ENCODE results near the gene TMEM184B. TPM values are rescaled to one million over a fixed set of nuclear protein-coding genes. Genes with fewer than 3 reads are reported as not detected.
A peak's percentile ranks its signal among the peaks of the same experiment; 100 is the strongest.

The TMEM184B gene
- total and polyA plus RNA-seq, 8 donors, result 11.6 to 30.5 (median 18.6) TPM

DNA sequence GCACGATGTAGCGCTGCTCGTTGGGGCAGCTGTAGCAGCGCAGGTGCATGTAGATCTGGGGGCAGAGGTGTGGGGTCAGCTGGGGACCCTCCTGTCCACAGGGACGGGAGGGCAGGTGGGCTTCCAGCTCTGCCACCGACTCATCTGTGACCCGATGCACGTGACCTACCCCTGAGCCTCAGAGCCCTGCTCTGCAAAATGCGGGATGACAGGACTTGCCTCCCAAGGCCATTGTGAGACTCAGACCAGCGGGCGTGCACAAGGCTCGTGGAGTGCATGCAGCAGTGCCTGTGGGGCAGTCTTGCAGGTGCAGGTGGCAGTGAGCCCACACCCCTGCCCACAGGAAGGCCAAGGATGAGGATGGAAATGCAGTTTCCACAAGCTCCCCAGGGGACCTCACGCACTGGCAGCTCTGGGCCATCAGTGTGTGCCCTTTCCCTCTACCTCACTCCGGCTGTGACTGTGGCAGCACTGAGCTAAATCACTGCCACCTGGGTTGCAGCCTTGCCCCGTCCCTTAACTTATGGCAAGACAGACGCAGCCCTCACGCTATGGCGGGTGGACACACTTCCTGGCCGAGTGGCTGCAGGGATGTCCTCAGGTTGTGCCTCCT lies 26.7 kb downstream of the TMEM184B start:
- Histone ChIP-seq H3K9me3 (no peaks in the 10 kb centered on the region), H3K4me1 (no peaks in the 10 kb centered on the region), H3K4me3 (no peak overlapping the region), H3K36me3 (peaks cover 0 to 23% (median 0%) of the 10 kb centered on the region in 3 donors), H3K27ac (no peak overlapping the region), H3K27me3 (no peaks in the 10 kb centered on the region)
- intact Hi-C loops (cut with DNase I), result no loop called here
- FAIRE-seq, result no peak
- WGBS, 2 donors, result 86 to 90% methylated on average over 19 of the region's 19 CpGs
- no peak for ATAC-seq
- no peak for DNase-seq
- TF ChIP-seq, protein P1, sequence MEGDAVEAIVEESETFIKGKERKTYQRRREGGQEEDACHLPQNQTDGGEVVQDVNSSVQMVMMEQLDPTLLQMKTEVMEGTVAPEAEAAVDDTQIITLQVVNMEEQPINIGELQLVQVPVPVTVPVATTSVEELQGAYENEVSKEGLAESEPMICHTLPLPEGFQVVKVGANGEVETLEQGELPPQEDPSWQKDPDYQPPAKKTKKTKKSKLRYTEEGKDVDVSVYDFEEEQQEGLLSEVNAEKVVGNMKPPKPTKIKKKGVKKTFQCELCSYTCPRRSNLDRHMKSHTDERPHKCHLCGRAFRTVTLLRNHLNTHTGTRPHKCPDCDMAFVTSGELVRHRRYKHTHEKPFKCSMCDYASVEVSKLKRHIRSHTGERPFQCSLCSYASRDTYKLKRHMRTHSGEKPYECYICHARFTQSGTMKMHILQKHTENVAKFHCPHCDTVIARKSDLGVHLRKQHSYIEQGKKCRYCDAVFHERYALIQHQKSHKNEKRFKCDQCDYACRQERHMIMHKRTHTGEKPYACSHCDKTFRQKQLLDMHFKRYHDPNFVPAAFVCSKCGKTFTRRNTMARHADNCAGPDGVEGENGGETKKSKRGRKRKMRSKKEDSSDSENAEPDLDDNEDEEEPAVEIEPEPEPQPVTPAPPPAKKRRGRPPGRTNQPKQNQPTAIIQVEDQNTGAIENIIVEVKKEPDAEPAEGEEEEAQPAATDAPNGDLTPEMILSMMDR (IDR thresholded peaks at IDR 0.05), result no peak

DNA sequence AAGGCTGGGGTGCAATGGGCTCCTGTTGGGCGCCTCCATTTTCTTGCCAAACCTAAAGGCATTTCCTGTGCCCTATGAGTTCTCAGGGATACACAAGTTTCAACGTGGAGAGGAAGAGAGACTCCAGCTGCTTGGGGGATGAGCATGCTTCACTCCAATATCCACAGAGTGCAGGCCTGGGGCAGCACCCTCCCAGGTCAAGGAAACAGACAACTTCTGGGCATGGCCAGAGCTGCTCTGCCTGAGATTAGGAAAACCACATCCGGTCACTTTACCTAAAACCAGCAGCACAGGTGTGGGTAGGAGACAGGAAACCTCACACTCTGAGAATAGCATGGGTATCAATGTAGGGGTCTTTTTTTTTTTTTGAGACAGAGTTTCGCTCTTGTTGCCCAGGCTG lies 28.7 kb downstream of the TMEM184B start:
- FAIRE-seq (no peak), DNase-seq (no peak), ATAC-seq (no peak)
- Histone ChIP-seq H3K4me3 (no peak overlapping the region), H3K9me3 (no peaks in the 10 kb centered on the region), H3K27ac (no peak overlapping the region), H3K36me3 (peaks cover 0 to 23% (median 0%) of the 10 kb centered on the region in 3 donors), H3K4me1 (peaks cover 3 to 13% (median 4%) of the 10 kb centered on the region in 3 donors), H3K27me3 (no peaks in the 10 kb centered on the region)
- WGBS, 2 donors, result 81 to 85% methylated on average over 4 of the region's 4 CpGs
- TF ChIP-seq, protein P1 (IDR thresholded peaks at IDR 0.05), result no peak
- intact Hi-C loops (cut with DNase I), result no loop called here

DNA sequence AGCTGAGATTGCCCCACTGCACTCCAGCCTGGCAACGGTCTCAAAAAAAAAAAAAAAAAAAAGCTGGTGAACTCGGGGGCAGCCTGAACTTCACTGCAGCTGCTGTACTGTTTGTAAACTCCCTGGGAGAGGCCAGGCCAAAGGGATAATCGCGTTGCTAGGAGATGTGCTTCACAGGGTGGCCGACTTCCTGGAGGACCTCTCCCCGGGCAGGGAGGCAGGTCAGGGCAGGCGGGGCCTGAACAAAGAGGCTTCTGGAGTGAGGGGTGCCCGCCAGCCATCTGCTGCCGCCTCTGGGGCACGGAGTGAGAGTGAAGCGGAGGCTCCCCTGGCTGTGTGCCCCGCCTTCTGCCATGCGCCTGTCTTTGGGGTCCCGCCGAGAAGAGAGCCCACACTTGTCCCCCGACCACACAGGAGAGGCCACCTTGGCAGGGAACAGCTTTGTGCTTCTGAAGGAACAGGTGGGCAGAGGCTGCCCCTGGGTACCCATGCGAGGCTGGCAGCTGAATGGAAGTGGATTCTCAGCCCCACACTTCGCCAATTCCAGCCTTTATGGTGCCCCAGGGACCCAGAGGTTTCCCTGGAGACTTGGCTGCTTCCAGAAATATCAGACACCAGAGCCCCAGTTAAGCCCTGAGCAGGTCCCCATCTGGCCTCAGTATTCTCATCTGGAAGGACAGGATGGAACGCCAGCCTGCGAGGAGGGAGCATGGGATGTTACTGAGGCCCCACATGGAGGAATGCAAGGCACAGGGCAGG lies 29.6 kb downstream of the TMEM184B start:
- TF ChIP-seq, protein P1 (IDR thresholded peaks at IDR 0.05), result no peak
- ATAC-seq (peak in 3 of 4 donors; percentile 2 to 70 (median 68)), FAIRE-seq (no peak), DNase-seq (peak in 1 of 6 donors; percentile 42)
- Histone ChIP-seq H3K4me1 (peaks cover 11 to 23% (median 11%) of the 10 kb centered on the region in 3 donors), H3K36me3 (peaks cover 0 to 23% (median 0%) of the 10 kb centered on the region in 3 donors), H3K9me3 (no peaks in the 10 kb centered on the region), H3K27me3 (no peaks in the 10 kb centered on the region), H3K4me3 (no peak overlapping the region), H3K27ac (peak overlapping the region in 1 of 4 donors; percentile 9)
- WGBS, 2 donors, result 75 to 77% methylated on average over 20 of the region's 20 CpGs
- intact Hi-C loops (cut with DNase I), result no loop called here

DNA sequence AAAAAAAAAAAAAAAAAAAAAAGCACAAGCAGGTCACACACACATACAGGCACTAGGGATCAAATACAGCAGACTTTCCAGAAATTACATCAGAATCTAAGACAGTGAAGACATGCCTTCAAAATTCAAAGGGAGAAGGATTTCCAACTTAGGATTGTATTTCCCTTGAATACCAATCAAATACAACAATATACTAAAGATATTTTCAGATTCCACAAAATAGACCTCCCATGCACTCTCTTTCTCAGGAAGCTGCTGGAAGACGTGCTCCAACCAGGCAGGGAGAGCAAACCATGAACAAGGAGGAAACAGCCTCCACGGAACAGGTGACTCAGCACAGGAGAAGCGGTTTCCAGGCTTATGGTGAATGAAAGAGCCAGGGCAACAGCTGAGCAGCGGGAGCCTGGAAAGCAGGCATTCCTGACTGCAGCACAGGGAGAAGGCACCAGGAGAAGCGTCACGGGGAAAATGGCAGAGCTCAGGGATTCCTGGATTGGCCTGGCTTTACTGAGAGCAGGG lies 32.0 kb downstream of the TMEM184B start:
- ATAC-seq, result peak; percentile 49 to 74 (median 55)
- FAIRE-seq, result no peak
- H3K4me1 ChIP-seq, result peaks cover 11 to 24% (median 12%) of the 10 kb centered on the region in 3 donors

More for the DNA sequence above, 32.0 kb downstream of the TMEM184B start:
- peak in 4 of 6 donors; percentile 24 to 68 (median 46) for DNase-seq
- WGBS, 2 donors, result 44 to 73% methylated on average over 6 of the region's 6 CpGs
- peak overlapping the region in 1 of 4 donors; percentile 6 for H3K27ac ChIP-seq
- intact Hi-C loops (cut with DNase I), result no loop called here
- H3K36me3 ChIP-seq, result peaks cover 0 to 8% (median 0%) of the 10 kb centered on the region in 3 donors
- H3K9me3 ChIP-seq, result no peaks in the 10 kb centered on the region
- TF ChIP-seq, protein P1 (IDR thresholded peaks at IDR 0.05), result no peak
- H3K27me3 ChIP-seq, result no peaks in the 10 kb centered on the region
- H3K4me3 ChIP-seq, result no peak overlapping the region

All from pancreas (tissue), 10 donors.